ENCODE data around the gene TMEM200A. TPM values are rescaled to one million over a fixed set of nuclear protein-coding genes. Genes with fewer than 3 reads are reported as not detected.

Gene TMEM200A
- total and polyA plus RNA-seq, 2 of the 8 experiments (the other 6 are each of a cell fraction or from before 2014, with no cell fraction given): 6.2 to 13.9 TPM

GRCh38 chr6:130395164-130395563 lies 29.3 kb downstream of the TMEM200A start (continued):
- TF ChIP-seq GABPA (IDR thresholded peaks at IDR 0.05; ENCODE audit: borderline replicate concordance, insufficient read depth, low read length) (no peak), ATF3 (IDR thresholded peaks at IDR 0.05; ENCODE audit: insufficient read depth, low read depth, low read length) (no peak)
